ENCODE data around the gene ARHGAP22.

- TF ChIP-seq CTCF (IDR thresholded peaks at IDR 0.05) = no peak
- TF ChIP-seq POLR2AphosphoS5 (IDR thresholded peaks at IDR 0.05; ENCODE audit: low read depth, low read length) = no peak
- no peak for TF ChIP-seq REST (IDR thresholded peaks at IDR 0.05; ENCODE audit: insufficient read depth in 1 of 2, low read depth in 2 of 2, low read length in 1 of 2)
- no peak for TF ChIP-seq SIN3A (IDR thresholded peaks at IDR 0.05; ENCODE audit: borderline replicate concordance, insufficient read depth, low read depth, low read length)
Measured at GRCh38 chr10:48554246-48554645, 50.6 kb downstream of the ARHGAP22 start.
